Osteocyte (in vitro differentiated cells): ENCODE data around the gene ARL5A. TPM values are rescaled to one million over a fixed set of nuclear protein-coding genes. Genes with fewer than 3 reads are reported as not detected.

Experiments
- DNase-seq: peaks from one replicate; pipeline ENCODE4 v3.0.0; 2021; ENCODE audit warnings: mixed read lengths; ENCODE audit not compliant: unreplicated experiment; ENCODE audit errors: extremely low spot score
- H3K27ac Mint-ChIP-seq: one replicate; pipeline ENCODE4 v1.8.0; 2021; ENCODE audit warnings: mild to moderate bottlenecking, mixed read lengths; ENCODE audit not compliant: unreplicated experiment
- H3K27me3 Mint-ChIP-seq: one replicate; pipeline ENCODE4 v1.8.0; 2021; ENCODE audit warnings: mixed read lengths; ENCODE audit not compliant: unreplicated experiment
- H3K36me3 Mint-ChIP-seq: one replicate; pipeline ENCODE4 v1.8.0; 2021; ENCODE audit warnings: mixed read lengths; ENCODE audit not compliant: unreplicated experiment
- H3K4me1 Mint-ChIP-seq: one replicate; pipeline ENCODE4 v1.8.0; 2021; ENCODE audit warnings: mixed read lengths; ENCODE audit not compliant: unreplicated experiment
- H3K4me3 Mint-ChIP-seq: one replicate; pipeline ENCODE4 v1.8.0; 2021; ENCODE audit warnings: mild to moderate bottlenecking, moderate library complexity, mixed read lengths; ENCODE audit not compliant: unreplicated experiment
- H3K9me3 Mint-ChIP-seq: one replicate; pipeline ENCODE4 v1.8.0; 2021; ENCODE audit warnings: mixed read lengths; ENCODE audit not compliant: unreplicated experiment
- total RNA-seq: library from RNA; stranded (reverse); gene quantifications from 2 replicates; pipeline ENCODE4 v1.2.1, GENCODE V29; 2021
- TF ChIP-seq, protein P1 (sequence below): fragments of 200-600 bp; sonication (generic); IDR thresholded peaks from 2 replicates; pipeline ENCODE4 v1.5.0; 2021; ENCODE audit warnings: antibody characterized with exemption, mild to moderate bottlenecking, moderate library complexity

The ARL5A gene
- total RNA-seq, 1 donor from 2014 or later = 41.6 TPM

DNA sequence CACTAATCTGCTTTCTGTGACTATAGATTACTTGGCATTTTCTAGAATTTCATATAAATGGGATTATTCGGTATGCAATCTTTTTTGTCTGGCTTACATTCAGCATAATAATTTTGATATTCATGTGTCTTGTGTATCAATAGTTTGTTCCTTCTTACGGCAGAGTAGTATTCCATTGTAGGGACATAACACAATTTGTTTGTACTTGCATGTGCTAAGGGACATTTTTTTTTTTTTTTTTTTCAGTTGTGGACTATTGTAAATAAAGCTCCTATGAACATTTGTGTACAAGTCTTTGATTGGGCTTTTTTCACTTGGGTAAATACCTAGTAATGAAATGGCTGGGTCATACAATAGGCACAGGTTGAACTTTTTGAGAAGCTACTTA, 45.1 kb downstream of the ARL5A start:
- Mint-ChIP-seq H3K4me3 (no peak overlapping the region), H3K4me1 (no peaks in the 10 kb centered on the region), H3K27ac (no peak overlapping the region), H3K36me3 (peaks cover 47% of the 10 kb centered on the region), H3K27me3 (no peaks in the 10 kb centered on the region), H3K9me3 (peaks cover 4% of the 10 kb centered on the region)
- TF ChIP-seq, protein P1, sequence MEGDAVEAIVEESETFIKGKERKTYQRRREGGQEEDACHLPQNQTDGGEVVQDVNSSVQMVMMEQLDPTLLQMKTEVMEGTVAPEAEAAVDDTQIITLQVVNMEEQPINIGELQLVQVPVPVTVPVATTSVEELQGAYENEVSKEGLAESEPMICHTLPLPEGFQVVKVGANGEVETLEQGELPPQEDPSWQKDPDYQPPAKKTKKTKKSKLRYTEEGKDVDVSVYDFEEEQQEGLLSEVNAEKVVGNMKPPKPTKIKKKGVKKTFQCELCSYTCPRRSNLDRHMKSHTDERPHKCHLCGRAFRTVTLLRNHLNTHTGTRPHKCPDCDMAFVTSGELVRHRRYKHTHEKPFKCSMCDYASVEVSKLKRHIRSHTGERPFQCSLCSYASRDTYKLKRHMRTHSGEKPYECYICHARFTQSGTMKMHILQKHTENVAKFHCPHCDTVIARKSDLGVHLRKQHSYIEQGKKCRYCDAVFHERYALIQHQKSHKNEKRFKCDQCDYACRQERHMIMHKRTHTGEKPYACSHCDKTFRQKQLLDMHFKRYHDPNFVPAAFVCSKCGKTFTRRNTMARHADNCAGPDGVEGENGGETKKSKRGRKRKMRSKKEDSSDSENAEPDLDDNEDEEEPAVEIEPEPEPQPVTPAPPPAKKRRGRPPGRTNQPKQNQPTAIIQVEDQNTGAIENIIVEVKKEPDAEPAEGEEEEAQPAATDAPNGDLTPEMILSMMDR = no peak
- DNase-seq = no peak

DNA sequence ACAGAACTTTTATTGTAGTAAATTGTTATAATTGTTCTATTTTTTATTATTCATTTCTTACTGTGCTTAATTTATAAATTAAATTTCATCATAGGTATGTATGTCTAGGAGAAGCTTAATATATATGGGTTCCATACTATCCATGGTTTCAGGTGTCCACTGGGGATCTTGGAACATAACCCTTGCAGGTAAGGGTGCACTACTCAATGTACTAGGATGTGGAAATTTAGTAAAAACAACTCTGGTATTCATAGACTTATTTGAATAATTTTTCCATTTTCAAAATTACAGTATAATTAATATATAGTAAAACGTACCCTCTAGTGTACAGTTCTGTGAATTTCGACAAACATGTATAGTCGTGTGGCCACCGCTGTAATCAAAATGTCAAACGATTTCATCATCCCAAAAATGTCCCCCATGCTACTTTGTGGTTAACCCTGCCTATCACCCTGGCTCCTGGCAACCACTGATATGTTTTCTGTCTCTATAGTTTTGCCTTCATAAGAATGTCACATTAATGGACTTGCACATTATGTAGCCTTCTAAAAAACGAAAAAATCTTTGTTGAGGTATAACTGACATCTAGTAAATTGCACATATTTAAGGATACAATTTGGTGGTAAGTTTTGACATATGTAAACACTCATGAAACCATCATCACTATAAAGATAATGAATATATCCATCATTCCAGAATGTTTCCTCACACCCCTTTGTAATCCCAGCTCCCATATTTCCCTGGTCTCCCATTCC, 45.7 kb downstream of the ARL5A start:
- Mint-ChIP-seq H3K9me3 (peaks cover 4% of the 10 kb centered on the region), H3K4me3 (no peak overlapping the region), H3K36me3 (peaks cover 47% of the 10 kb centered on the region), H3K27ac (no peak overlapping the region), H3K27me3 (no peaks in the 10 kb centered on the region), H3K4me1 (no peaks in the 10 kb centered on the region)
- TF ChIP-seq, protein P1 = no peak
- DNase-seq = no peak

DNA sequence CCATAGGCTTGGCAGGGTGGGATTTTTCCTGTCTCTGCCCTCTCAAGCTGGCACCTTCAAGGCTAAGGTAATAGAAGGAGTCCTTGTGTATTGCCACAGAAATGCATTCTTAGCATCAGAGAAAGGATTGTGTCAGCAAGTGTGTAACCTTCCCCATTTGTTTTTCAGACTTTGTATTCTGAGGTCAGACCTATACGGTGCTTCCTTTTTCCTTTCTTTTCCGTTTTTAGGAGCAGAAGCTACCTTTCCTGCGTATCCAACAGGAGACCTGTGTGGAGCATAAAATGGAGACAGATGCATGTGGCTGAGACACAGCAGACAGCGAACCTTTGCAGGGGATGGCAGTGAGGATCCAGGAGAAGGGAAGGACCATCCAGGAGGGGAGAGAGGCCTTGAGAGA, 46.6 kb downstream of the ARL5A start:
- no peak for DNase-seq
- Mint-ChIP-seq H3K4me3 (no peak overlapping the region), H3K9me3 (peaks cover 4% of the 10 kb centered on the region), H3K4me1 (no peaks in the 10 kb centered on the region), H3K36me3 (peaks cover 56% of the 10 kb centered on the region), H3K27me3 (no peaks in the 10 kb centered on the region), H3K27ac (no peak overlapping the region)
- TF ChIP-seq, protein P1 = no peak

DNA sequence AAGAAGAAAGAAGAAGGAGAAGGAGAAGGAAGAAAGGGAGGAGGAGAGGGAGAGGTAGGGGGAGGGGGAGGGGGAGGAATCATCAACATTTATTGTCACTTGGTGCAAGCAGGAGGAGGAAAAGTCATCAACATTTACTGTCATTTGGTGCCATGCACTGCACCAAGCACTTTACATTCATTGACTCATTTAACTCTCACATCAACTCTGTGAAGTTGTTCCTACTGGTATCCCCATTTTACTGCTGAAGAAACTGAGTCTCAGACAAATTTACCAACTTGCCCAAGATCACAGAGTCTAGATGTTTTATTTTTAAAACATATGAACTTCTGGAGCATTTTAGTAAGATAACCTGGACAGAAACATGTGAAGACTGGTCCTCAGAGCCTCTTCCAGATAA, 47.3 kb downstream of the ARL5A start:
- peaks cover 57% of the 10 kb centered on the region for H3K36me3 Mint-ChIP-seq
- H3K9me3 Mint-ChIP-seq = peaks cover 4% of the 10 kb centered on the region
- no peak overlapping the region for H3K4me3 Mint-ChIP-seq
- H3K4me1 Mint-ChIP-seq = no peaks in the 10 kb centered on the region
- no peak overlapping the region for H3K27ac Mint-ChIP-seq
- no peaks in the 10 kb centered on the region for H3K27me3 Mint-ChIP-seq
- no peak for DNase-seq
- TF ChIP-seq, protein P1 = no peak

DNA sequence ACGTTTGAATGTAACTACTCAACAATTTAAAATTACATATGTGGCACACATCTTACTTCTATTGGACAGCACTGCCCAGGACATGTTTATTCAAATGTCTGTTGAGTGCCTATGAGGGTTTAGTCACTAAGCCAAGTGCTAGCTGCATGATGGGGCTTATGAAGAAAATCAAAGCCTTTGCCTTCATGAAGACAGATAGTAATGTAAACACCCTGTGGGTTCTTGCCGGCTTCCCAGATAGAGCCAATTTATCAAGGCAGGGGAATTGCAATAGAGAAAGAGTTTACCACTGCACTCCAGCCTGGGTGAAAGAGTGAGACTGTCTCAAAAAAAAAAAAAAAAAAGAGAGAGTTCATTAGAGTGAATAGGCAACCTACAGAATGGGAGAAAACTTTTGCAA, 50.3 kb downstream of the ARL5A start:
- no peak overlapping the region for H3K4me3 Mint-ChIP-seq
- peaks cover 10% of the 10 kb centered on the region for H3K4me1 Mint-ChIP-seq
- H3K9me3 Mint-ChIP-seq = peaks cover 4% of the 10 kb centered on the region
- H3K27ac Mint-ChIP-seq = no peak overlapping the region
- no peak for DNase-seq
- H3K27me3 Mint-ChIP-seq = no peaks in the 10 kb centered on the region
- TF ChIP-seq, protein P1 = no peak
- peaks cover 52% of the 10 kb centered on the region for H3K36me3 Mint-ChIP-seq
